Caco-2 (cell line): ENCODE data around the gene CHST13. TPM values are rescaled to one million over a fixed set of nuclear protein-coding genes. Genes with fewer than 3 reads are reported as not detected.
A peak's percentile ranks its signal among the peaks of the same experiment; 100 is the strongest.

ENCODE experiments used
- BruUV-seq: library from RNA; stranded (reverse); fragments of 400-500 nt; replicated peaks from 2 replicates; lab custom pipeline; 2021; lab: Mats Ljungman, UMichigan
- CTCF ChIA-PET: fragments of 300-600 bp; sonication (Branson Sonifier 250); formaldehyde crosslinking; loops from one replicate; lab custom pipeline; 2022; ENCODE audit warnings: antibody characterized with exemption; lab: Charles Lee
- POLR2A ChIA-PET: fragments of 300-600 bp; sonication (Branson Sonifier 250); formaldehyde crosslinking; loops from one replicate; lab custom pipeline; 2022; ENCODE audit warnings: antibody characterized with exemption; lab: Charles Lee
- DNase-seq, 2 experiments: peaks; one replicate each; pipeline versions ENCODE4 v3.0.0 to v3.0.0-alpha.2; 2020 to 2022
- H3K27me3 ChIP-seq: replicated peaks from 2 replicates; pipeline ENCODE4 v1.6.0; 2011; ENCODE audit warnings: low read length; ENCODE audit not compliant: control insufficient read depth, insufficient read depth
- H3K36me3 ChIP-seq: 2 replicates; pipeline ENCODE4 v1.5.1; 2011; ENCODE audit warnings: low read length; ENCODE audit not compliant: control insufficient read depth, insufficient read depth
- H3K4me1 ChIP-seq: fragments of 250-450 bp; sonication (Bioruptor Pico); 2 replicates; pipeline ENCODE4 v1.5.1; 2020; ENCODE audit warnings: mild to moderate bottlenecking
- H3K4me3 ChIP-seq: 2 replicates; pipeline ENCODE4 v1.5.1; 2011; ENCODE audit warnings: low read depth, mild to moderate bottlenecking, control low read depth, low read length
- H3K9me3 ChIP-seq: fragments of 250-450 bp; sonication (Bioruptor Pico); 2 replicates; pipeline ENCODE4 v1.5.1; 2020; ENCODE audit warnings: mild to moderate bottlenecking, moderate library complexity
- H3K27ac Mint-ChIP-seq: one replicate; pipeline ENCODE4 v1.8.0; 2022; ENCODE audit warnings: mixed read lengths; ENCODE audit not compliant: unreplicated experiment
- H3K27me3 Mint-ChIP-seq: one replicate; pipeline ENCODE4 v1.8.0; 2022; ENCODE audit warnings: mixed read lengths; ENCODE audit not compliant: insufficient read depth, unreplicated experiment
- H3K36me3 Mint-ChIP-seq: one replicate; pipeline ENCODE4 v1.8.0; 2022; ENCODE audit warnings: mild to moderate bottlenecking, mixed read lengths; ENCODE audit not compliant: insufficient read depth, unreplicated experiment
- H3K4me1 Mint-ChIP-seq: one replicate; pipeline ENCODE4 v1.8.0; 2022; ENCODE audit warnings: low read depth, mixed read lengths; ENCODE audit not compliant: unreplicated experiment
- H3K4me3 Mint-ChIP-seq: one replicate; pipeline ENCODE4 v1.8.0; 2022; ENCODE audit warnings: mild to moderate bottlenecking, moderate library complexity, mixed read lengths; ENCODE audit not compliant: unreplicated experiment
- H3K9me3 Mint-ChIP-seq: one replicate; pipeline ENCODE4 v1.8.0; 2022; ENCODE audit warnings: mixed read lengths; ENCODE audit not compliant: unreplicated experiment
- intact Hi-C: fragments of 100-400 bp; cut with micrococcal nuclease; formaldehyde crosslinking; loops from one replicate; pipeline ENCODE4 v1.10.0; 2022; ENCODE audit not compliant: unreplicated experiment
- total RNA-seq: library from RNA; stranded (reverse); gene quantifications from 2 replicates; pipeline ENCODE4 v1.2.3, GENCODE V29; 2022
- TF ChIP-seq, protein P1 (sequence below), 2 experiments: fragments of 200-600 bp in 1 of 2; IDR thresholded peaks; 1 replicate in 1 of 2; 2 replicates in 1 of 2; pipeline versions ENCODE4 v1.5.1 to v1.8.0; 2011 to 2022; ENCODE audit warnings: antibody characterized with exemption in 1 of 2, control low read depth in 1 of 2, inconsistent platforms in 1 of 2, low read depth in 1 of 2, low read length in 1 of 2, mild to moderate bottlenecking in 1 of 2, moderate library complexity in 1 of 2; ENCODE audit not compliant: insufficient read depth in 1 of 2, severe bottlenecking in 1 of 2, unreplicated experiment in 1 of 2

CHST13 gene
- total RNA-seq, 1 experiment from 2014 or later, result 25.3 TPM

DNA sequence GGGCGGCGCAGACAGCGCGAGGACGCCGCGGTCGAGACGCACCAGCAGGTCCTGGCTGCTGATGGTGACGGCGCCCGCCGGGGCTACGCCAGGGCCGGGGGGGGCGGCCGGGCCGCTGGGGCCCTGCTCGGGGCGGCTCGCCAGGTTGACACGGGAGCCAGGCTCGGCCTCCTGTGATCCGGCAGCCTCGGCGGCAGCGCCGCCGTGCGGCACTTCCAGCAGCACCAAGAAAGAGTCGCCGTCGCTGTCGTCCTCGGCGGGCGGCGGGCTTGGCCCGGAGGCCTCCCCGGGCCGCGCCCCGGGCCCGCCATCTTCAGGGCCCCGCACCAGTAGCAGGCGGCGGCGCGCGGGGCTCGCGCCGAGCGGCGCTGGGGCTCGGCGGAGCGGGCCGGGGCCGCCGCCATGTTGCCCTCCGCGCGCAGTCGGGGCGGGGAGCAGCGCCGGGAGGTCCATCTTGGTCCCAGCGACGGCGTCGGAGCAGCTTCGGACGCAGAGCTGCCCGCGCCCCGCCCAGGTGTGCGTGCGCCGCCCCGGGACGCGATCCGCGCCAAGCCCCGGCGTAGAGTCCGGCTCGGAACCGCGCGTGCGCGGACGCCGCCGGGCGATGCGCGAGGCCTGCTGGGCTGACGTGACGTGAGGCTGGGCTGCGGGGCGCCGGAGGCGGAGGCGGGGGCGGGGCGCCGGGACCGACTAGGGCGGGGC lies 48.4 kb upstream of the CHST13 start, which contains the start of gene ZXDC:
ZXDC (minus strand) TSS at position 479 of the 702 bp plus-strand sequence; CDS start at position 453, 26 bp downstream.
- Histone ChIP-seq H3K27me3 (no peaks in the 10 kb centered on the region), H3K36me3 (no peaks in the 10 kb centered on the region; the same call in 1 of the 2 replicates), H3K9me3 (no peaks in the 10 kb centered on the region), H3K4me1 (peaks cover 17% of the 10 kb centered on the region), H3K4me3 (peak within 1 kb of the TSS; percentile 83)
- intact Hi-C loops, result loop anchor here (10.0 kb wide), 1 partner anchor 211 kb away; no protein-coding TSS in a partner anchor
- CTCF ChIA-PET, result interaction anchor here (1.1 to 1.5 kb wide), 2 partner anchors 15 to 53 kb away, joined by 3 to 4 read pairs; no protein-coding TSS in a partner anchor
- POLR2A ChIA-PET, result interaction anchor here (0.6 to 1.4 kb wide), 2 partner anchors 53 to 229 kb away, joined by 3 read pairs; no protein-coding TSS in a partner anchor
- no TSS peak for BruUV-seq
- Mint-ChIP-seq H3K4me1 (peaks cover 20% of the 10 kb centered on the region), H3K36me3 (peaks cover 31% of the 10 kb centered on the region), H3K27me3 (no peaks in the 10 kb centered on the region), H3K4me3 (peak within 1 kb of the TSS; percentile 75), H3K9me3 (no peaks in the 10 kb centered on the region), H3K27ac (peak within 1 kb of the TSS; percentile 69)
- TF ChIP-seq, protein P1, sequence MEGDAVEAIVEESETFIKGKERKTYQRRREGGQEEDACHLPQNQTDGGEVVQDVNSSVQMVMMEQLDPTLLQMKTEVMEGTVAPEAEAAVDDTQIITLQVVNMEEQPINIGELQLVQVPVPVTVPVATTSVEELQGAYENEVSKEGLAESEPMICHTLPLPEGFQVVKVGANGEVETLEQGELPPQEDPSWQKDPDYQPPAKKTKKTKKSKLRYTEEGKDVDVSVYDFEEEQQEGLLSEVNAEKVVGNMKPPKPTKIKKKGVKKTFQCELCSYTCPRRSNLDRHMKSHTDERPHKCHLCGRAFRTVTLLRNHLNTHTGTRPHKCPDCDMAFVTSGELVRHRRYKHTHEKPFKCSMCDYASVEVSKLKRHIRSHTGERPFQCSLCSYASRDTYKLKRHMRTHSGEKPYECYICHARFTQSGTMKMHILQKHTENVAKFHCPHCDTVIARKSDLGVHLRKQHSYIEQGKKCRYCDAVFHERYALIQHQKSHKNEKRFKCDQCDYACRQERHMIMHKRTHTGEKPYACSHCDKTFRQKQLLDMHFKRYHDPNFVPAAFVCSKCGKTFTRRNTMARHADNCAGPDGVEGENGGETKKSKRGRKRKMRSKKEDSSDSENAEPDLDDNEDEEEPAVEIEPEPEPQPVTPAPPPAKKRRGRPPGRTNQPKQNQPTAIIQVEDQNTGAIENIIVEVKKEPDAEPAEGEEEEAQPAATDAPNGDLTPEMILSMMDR (IDR thresholded peaks at IDR 0.05; ENCODE audit: insufficient read depth in 1 of 2, low read depth in 1 of 2, low read length in 1 of 2, severe bottlenecking in 1 of 2, unreplicated experiment in 1 of 2), result peak in 1 of 2 experiments; percentile 49
- peak; percentile 92 to 95 for DNase-seq

DNA sequence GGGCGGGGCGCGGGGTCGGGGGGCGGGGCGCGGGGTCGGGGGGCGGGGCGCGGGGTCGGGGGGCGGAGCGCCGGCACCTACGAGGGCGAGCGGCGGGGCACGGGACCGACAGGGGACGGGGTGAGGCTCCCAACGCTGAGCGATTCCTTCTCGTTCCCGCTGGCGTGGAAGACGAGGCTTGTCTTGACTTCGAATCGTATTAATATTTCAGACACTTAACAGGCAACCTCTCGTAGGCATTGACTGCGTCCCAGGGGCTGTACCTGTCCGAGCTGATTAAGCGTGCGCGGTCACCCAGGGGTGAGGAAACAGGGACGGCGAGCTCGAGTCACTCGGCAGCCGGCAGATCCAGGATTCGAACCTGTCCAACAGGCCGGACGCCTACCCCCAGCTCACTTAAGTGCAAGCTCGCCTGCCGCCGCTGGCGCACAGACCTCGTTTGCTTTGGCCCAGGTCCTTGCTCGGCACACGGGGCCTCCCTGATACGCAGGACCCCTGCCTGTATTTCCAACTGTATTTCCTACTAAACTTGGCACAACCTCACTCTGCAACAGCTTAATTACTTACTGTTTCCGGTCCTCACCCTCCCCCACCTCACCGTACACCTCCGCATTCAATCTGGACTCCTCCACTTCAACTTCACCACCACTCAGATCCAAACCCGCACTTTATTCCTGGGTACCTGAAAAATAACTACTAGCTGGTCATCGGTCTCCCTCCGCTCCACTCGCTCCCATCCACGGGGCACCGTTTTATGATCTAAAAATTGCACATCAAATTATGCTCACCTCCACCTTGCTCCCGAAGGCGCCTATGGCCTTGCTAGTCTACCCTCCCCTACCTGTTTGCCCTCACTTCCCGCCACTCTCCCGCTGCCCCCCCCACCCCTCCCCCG lies 47.5 kb upstream of the CHST13 start:
- Histone ChIP-seq H3K36me3 (no peaks in the 10 kb centered on the region; the same call in 1 of the 2 replicates), H3K27me3 (no peaks in the 10 kb centered on the region), H3K4me1 (peaks cover 17% of the 10 kb centered on the region), H3K4me3 (peak overlapping the region; percentile 83), H3K9me3 (no peaks in the 10 kb centered on the region)
- H3K4me3 Mint-ChIP-seq, result peak overlapping the region; percentile 75
- H3K27ac Mint-ChIP-seq, result peak overlapping the region; percentile 69
- peak in 1 of 2 experiments; percentile 67 for DNase-seq
- ChIA-PET POLR2A (interaction anchor here (0.6 kb wide), 3 partner anchors 46 to 230 kb away, joined by 3 to 4 read pairs (median 3); no protein-coding TSS in a partner anchor), CTCF (interaction anchor here (0.6 kb wide), 1 partner anchor 14 kb away, joined by 3 read pairs; no protein-coding TSS in a partner anchor)
- BruUV-seq, result TSS peak; percentile 93
- intact Hi-C loops, result loop anchor here (10.0 kb wide), 1 partner anchor 212 kb away; no protein-coding TSS in a partner anchor
- H3K4me1 Mint-ChIP-seq, result peaks cover 20% of the 10 kb centered on the region
- TF ChIP-seq, protein P1 (IDR thresholded peaks at IDR 0.05; ENCODE audit: insufficient read depth in 1 of 2, low read depth in 1 of 2, low read length in 1 of 2, severe bottlenecking in 1 of 2, unreplicated experiment in 1 of 2), result no peak
- H3K9me3 Mint-ChIP-seq, result no peaks in the 10 kb centered on the region
- peaks cover 22% of the 10 kb centered on the region for H3K36me3 Mint-ChIP-seq
- H3K27me3 Mint-ChIP-seq, result no peaks in the 10 kb centered on the region
